Jurkat, Clone E6-1 (cell line): ENCODE results near the gene SNX22.

Source experiments
- DNase-seq: peaks from one replicate; pipeline ENCODE4 v3.0.0-alpha.2; 2011; ENCODE audit warnings: low read depth, low spot score
- H3K4me3 ChIP-seq: 2 replicates; pipeline ENCODE4 v1.5.1; 2011; ENCODE audit warnings: mild to moderate bottlenecking, low read length, control low read depth, moderate library complexity

Gene SNX22

DNA sequence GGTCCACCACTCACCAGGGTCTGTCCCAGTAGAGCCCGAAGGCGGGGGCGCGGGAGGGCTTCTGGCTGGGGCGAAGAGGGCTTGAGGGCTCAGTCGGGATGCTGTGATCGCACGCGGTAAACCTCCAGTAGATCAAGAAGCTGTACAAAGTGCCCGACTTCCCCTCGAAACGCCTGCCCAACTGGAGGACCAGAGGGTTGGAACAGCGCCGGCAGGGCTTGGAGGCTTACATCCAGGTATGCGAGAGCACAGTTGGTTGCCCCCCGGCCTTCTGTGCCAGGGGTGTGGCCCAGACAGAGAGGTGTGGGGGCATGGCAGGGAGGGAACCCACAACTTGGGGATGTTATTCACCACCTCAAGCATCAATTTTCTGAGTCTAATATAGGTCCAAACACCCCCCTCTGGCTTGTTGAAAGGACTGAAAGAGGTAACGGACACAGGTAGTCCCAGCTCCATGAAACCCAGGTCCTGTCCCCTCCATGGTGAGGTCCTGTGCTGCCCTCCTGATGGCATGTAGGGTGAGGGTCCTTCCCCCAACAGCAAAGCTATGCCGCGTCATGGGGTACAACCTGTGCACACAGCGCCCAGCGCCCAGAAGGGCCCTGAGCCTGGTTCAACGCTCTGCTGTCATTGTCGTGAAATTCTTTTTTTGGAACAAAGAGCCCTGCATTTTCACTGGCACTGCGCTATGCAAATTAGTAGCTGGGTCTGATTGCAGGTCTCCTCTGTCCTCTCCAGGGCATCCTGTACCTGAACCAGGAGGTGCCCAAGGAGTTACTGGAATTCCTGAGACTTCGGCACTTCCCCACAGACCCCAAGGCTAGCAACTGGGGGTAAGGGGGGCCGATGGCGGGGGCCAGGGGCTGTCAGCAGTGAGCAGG, 1.2 kb downstream of the SNX22 start:
- DNase-seq: no peak

DNA sequence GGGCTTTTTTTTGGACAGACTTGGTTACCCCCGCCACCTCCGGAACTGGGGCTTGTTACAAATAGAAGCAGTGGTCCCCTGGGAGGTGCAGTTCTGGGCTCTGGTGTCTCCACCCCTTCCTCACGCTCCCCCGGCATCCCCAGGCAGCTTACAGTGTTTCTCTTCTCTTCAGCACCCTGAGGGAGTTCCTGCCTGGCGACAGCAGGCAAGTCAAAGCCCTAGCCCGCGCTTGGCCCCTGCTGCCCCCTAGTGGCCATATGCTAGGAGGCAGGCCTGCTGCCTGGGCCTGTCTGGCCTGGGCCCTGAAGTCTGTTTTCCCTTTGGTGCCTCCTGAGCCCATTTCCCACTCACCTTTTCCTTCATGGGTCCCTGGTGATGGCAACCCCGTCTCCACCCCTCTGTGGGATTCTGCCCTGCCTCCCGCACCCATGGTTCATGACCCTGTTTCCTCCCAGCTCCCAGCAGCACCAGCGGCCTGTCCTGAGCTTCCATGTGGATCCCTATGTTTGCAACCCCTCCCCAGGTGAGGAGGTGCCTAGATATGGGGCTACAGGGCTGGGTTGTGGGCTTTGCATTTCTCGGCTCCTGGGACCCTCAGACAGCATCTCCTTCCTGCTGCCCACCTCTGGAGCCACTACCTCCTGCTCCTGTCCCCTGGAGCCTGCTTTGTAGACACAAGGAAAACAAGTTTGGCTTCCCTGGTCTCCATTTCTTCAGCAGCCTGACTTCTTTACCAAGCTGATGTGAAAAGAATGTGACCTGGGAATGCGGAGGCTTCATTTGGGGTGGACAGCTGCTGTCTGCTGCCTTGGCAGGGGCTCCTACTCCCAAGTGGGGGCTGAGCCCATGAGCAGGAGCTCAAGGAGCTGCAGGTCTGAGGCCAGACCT, 2.2 kb downstream of the SNX22 start:
- peak; percentile 77 for DNase-seq
- no peak overlapping the region for H3K4me3 ChIP-seq

More for the DNA sequence above, 1.2 kb downstream of the SNX22 start:
- no peak overlapping the region for H3K4me3 ChIP-seq

DNA sequence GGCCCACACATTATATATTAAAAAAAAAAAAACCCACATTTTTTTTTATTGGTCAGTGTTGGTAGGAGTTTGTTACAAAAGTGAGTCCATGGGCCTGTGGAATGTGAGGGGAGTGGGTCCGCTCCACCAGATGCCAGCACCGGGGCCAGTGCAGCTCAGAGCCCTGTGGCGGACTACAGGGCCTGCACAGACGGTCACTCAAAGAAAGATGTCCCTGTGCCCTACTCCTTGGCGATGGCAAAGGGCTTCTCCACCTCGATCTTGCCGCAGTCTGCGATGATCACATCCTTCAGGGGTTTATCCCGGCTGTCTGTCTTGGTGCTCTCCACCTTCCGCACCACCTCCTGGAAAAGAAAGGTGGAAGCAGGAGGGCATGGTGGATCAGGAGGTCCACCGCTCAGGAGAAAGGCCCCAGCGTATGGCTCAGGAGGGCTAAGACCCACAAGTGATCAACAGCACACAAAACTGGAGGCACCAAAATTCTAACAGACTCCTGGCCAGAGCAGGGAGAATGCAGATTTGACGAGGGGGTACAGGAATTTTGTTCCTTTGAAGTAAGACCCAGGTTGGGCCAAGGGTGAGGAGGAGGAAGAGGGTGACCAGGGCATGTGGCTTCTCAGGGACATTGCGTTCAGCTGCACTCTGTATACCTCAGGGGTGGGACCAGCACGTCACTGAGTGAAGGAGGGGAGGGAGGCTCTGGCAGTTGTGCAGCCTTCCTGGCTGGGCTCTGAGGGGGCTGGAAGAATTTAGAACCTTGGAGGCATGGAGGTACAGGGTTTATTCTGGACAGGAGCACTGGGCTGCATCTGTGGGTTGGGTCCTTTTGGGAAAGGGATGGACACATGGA, 4.5 kb downstream of the SNX22 start:
- H3K4me3 ChIP-seq: no peak overlapping the region
- no peak for DNase-seq

DNA sequence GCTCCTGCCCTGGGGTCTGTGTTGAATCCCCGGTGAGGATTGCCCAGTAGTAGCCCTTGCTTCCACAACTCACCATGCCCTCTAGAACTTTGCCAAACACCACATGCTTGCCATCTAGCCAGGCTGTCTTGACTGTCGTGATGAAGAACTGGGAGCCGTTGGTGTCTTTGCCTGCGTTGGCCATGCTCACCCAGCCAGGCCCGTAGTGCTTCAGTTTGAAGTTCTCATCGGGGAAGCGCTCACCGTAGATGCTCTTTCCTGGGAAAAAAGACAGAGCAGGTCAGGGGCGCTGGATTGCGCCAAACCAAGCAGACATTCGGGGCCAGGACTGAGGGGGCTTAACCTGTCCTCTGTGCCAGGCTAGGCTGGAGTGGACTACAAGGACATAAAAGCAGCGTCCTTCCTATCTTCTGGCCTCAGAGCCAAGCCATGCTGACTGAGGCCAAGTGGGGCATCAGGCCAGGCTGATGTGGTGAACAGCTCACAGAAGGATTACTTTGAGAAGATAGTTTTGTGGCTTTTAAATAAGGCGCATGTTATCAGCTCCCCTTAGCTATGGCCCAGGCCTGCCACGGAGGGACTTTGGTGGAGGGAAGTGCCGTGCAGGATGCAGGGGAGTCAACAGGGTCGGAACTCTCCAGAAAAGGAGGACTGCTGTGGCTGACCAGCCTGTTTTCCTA, 5.3 kb downstream of the SNX22 start:
- no peak overlapping the region for H3K4me3 ChIP-seq
- DNase-seq: no peak

DNA sequence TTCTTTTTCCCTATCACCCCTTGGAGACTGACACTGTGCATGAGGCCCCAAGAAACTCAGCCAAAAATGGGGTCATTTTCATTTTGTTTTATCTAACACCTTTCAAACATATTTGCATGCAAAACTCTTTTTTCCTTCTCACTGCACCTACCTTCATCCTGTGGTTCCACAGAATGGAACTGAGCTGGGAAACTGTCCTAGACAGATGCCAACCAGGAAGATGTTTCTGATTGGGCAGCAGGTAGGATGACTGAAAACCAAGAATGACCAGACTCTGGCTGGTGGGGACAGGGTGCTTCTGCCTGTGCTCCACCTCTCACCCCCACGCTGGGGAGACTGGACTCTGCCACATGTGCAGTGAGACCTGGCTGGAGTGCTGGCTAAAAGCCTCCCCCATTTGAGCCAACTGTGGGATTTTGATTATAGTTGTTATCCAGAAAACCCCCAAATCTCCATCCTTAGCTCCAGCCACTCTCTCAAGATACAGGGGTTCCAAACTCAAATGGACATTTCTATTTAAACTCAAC, 6.1 kb downstream of the SNX22 start:
- no peak overlapping the region for H3K4me3 ChIP-seq
- no peak for DNase-seq

DNA sequence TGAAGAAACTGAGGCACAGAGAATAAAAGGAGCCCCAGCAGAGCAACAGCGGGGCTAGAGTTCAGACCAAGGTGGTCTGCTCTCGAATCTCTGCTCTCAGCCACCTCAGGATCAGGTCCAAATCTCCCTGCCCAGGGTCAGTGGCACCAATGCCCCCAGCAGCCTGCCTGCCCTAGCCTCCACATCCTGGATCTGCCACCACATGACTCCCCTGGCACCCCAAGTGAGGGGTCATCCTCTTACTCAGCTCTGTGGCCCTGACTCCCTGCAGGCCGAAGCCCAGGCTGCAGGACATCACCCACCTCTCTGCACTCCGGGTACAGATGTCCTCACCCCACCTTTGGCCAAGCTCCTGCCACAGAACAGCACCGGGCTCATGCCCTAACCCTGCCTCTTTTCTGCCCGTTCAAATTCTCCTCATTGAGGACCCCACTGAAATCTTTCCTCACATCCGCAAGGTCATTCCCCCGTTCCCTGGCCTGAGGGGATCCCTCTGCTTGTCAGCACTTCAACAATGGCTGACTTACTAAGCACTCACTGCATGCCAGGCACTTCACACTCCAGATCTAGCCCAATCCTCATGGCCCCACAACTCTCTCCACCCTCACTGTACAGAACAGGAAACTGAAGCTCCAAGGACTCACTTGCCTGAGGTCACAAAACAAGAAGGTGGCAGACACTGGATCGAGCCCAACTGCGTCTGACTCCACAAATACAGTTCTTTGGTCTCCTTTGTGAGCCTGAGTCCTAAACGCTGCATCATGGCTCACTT, 7.0 kb downstream of the SNX22 start:
- no peak for DNase-seq
- H3K4me3 ChIP-seq: no peak overlapping the region

DNA sequence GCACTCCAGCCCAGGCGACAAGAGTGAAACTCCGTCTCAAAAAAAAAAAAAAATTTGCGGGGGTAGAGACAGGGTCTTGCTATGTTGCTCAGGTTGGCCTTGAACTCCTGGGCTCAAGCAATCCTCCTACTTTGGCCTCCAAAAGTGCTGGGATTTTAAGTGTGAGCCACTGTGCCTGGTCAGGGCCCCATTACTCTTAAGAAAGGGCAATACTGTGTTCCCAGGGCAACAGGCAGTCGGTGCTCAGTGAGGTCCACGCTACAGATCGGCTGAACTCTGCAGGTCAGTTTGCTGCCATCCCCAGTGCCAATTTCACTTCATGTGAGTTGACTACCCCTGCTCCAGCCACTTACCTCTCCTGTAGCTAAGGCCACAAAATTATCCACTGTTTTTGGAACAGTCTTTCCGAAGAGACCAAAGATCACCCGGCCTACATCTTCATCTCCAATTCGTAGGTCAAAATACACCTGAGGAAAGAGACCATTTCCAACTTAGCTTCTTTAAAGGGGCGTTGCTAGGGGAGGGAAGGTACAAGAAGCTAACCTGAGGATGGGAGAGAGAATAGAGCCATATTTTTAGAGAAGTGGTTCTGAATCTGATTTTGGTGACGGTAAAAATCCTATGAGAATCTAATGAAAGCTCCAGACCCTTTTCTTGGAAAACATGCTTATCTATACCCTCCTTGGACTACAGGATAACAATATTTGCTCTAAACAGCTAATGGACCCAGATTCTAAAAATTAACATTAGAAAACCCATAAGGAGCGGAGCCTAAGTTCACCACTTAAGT, 10.4 kb downstream of the SNX22 start:
- H3K4me3 ChIP-seq: peak overlapping the region; percentile 89
- DNase-seq: no peak

DNA sequence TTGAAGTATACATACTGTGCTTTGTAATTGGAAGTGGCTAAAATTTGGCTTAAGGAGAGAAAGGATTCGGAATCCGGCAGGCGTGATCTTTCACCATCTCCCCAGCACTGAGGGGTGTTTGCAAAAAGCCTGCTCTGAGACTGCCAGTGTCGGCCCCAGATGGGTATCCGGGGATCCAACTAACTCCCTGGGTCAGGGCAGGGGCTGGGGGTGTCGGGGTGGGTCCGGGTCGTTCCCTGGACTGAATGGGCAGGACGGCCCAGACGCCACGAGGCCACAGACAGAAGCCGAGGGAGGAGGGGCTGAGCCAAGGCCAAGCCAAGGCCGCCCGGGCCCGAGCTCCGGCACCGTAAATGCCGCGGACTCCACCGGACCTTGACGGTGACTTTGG, 10.9 kb downstream of the SNX22 start:
- H3K4me3 ChIP-seq: peak overlapping the region; percentile 89
- no peak for DNase-seq

DNA sequence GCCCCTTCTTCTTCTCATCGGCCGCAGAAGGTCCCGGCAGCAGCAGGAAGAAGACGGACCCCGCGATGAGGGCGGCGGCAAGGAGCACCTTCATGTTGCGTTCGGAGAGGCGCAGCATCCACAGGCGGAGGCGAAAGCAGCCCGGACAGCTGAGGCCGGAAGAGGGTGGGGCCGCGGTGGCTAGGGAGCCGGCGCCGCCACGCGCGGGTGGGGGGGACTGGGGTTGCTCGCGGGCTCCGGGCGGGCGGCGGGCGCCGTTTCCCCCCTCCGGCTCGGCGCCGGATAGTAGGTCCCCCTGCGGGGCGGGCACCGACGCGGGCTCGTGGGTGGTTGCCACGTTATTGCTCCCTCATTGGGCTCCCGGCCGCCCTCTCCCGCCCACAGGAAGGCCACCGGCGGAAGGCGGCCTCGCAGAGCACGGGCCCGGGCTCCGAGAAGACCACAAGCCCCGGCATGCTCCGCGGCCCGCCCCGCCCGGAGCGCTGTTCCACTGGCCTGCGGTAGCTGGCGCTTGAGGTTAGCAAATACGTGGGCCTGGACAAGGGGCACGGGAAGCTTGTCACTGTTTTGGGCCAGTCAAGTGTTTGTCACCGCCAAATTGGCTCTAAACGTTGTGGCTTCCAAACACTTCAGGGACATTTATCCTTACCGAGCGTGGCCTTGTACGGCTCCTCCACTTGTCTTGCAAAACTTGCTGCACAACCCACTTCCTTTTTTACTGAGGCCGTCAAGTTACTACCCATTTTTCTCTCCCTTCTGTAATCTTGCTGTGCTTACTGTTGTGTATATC, 11.5 kb downstream of the SNX22 start, which contains the start of gene PPIB:
PPIB (minus strand) TSS at position 154 of the 790 bp plus-strand sequence; CDS start at position 118, 36 bp downstream.
- DNase-seq: peak; percentile 94
- H3K4me3 ChIP-seq: peak within 1 kb of the TSS; percentile 89

DNA sequence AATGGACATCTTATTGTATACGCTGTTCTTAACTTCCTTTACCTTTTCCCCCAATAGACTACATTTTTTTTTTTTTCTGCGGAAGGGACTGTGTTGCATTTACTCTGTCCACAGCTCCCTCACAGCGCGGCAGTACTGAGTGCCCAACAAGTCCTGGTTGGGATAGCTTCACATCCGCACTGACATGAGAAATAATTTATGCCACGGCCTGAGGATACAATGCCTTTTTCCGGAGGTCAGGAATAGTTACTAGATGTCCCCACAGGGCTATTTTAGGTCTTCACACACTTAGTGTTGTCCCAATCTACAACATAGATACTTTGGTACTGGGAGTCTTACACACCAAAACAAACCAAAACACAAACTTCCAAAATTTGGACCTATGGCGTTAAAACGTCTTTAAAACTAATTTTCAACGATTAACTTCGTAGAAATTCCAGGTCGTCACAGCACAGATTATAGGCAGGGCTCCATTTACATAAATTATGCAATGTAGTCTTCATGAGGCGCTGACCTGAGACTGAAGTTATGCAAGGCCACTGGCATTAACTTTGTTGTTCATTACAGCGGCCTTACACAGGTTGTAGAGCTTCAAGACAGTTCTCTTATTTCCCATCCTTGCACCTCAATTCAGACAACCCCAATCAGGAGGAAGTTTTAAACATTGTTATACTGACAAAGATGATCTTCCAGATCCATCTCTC, 12.3 kb downstream of the SNX22 start:
- DNase-seq: no peak
- peak overlapping the region; percentile 55 for H3K4me3 ChIP-seq

DNA sequence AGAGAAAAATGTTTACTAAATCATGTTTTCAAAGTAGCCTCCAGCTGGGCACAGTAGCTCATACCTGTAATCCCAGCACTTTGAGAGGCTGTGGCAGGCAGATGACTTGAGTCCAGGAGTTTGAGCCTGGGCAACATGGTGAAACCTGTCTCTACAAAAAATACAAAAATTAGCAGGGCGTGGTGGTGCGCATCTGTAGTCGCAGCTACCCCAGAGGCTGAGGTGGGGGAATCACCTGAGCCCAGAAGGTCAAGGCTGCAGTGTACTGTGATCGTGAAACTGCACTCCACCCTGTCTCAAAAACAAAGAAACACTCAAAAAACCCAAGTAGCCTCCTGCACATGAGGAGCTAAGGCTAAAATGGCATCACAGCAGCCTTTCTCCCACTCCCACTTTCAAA, 12.9 kb downstream of the SNX22 start:
- DNase-seq: no peak
- H3K4me3 ChIP-seq: no peak overlapping the region

DNA sequence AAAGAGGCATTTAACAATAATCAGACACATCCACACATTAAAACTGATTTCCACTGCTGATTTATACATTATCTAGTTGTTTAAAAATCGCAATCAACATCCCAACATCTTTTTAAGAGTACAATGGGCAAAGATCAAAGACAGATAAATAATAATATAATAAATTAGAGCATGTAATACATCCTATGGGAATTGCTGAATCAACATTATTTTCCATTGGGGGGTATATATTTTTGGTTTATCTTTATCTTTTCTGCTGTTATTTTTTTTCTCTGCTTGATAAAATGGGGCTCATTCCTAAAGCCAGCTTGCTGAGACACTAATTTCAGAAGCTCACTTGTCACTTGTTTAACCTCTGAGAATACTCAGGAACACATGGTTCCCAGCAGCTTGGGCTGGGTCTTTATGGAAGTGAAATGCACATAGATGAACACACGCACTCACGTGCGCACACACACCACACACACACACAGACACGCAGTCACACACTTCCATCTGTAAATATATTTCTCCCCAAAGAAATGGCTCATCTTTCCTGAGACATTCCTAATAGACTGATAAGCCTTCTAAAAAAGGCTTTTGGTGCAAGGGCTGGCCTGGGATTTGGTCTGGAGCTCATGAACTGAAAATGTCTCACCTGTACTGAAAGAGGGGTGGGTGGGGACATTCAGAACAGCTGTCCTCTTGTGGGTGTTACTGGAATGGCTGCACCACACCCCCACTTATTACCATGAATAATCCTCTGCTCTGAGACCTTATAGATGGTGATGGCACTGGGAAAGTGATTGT, 14.8 kb downstream of the SNX22 start:
- no peak overlapping the region for H3K4me3 ChIP-seq
- DNase-seq: no peak

DNA sequence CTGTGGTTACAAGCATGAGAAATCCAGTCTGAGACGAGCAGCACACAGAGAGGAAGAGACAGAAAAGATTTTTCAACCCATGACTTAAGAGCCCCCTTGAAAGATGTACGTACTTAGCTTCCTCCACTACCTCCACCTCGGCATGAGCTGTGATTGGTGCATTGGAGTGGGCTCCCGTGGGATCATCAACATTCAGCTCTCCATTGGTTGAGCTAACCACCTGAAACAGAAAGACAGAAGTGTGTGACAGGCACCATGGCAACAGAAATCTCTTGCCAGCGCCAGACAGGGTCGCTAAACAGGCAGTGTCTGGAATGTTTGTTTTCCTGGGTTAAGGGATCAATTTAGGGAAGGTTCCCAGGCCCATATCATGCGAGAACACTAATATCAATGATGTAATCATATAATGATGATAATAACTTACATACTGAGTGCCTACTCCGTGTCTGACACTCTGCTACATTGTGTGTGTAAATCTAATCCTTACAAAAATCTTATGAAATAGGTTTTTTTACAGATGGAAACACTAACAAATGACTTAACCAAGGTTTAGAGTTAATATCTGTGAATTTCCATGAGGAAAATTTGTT, 28.8 kb downstream of the SNX22 start:
- DNase-seq: no peak
- no peak overlapping the region for H3K4me3 ChIP-seq

DNA sequence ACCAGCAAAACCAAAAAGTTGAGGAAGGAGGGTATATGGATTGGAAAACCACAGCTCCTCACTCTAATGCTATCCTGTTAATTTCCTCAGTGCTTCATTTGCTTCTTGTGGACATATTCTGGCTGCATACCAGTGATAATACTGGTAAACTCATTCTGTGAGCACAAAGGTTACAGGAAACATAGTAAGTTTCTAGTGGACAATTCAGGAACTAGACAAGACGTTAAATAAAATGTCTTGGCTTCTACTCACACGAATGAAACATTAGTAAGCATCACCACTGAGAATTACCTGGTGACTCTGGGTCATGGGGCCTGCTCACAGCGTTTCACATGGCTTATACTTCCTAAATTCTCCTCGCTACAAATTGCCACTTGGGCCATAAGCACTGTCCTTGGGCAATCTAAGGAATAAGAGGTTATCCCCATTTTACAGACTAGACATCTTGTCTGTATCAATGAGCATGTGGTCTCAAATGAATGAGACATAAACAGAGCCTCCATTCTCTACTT, 31.4 kb downstream of the SNX22 start:
- no peak for DNase-seq
- no peak overlapping the region for H3K4me3 ChIP-seq
